NCI-H2029 treated with DMSO at 0.1 percent for 48 hours (cell line): ENCODE data around the gene KRT23.

ENCODE experiments used
- DNase-seq: peaks from one replicate; lab custom pipeline; 2025; lab: John Stamatoyannopoulos, UW

Gene KRT23

DNA sequence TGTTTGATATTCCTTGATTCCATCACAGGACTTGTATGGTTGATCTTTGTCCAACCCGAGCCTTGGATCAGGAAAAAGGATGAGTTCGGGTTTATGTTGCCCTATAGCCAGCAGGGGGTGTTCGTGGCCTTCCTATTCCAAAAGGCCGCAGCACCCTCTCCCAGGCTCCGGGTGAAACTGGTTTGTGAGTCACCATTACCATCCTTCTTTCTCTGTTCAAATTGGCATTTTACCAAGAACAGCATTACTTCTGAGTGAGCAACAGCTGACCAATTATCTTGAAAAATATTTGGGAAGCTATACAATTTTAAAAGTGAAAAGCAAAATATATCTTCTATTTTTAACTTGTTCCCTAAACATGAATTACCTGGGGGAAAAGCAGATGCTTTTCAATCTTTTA, 28.1 kb downstream of the KRT23 start:
- peak; percentile 89 for DNase-seq

DNA sequence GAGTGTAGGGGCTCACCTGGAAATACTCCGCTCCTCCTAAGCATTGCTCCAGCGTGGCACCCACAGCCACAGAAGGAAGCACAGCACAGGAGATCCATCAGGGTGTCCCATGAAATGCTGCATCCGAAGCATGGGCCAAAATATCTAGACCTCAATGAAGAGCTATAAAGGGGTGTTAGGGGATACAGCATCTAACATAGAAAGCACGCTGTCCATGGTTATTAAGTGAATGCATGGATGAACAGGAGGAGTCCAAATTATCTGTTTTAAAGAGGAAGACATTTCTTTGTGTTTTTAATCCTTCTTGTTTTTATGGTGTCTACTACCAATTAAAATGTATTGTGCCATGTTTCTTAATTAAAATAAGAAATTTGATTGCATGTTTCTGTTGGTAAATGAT, 30.8 kb downstream of the KRT23 start:
- DNase-seq = no peak

DNA sequence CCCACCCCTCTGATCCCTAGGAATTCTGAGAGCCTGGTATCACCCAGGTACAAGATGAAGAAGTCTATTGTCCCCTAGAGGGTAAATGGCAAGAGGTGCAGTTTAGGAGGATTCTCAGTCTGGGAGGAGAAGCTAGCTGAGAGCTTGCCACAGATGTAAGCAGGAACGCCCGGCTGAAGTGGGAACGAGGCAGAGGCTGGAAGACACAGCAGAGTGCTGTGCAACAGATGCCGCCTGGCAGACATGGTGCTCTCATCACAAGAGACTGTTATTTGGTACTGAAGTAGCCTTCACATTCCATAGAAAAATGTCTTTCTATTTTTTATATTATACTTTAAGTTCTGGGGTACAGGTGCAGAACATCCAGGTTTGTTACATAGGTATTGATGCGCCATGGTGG, 32.1 kb downstream of the KRT23 start:
- DNase-seq = no peak

DNA sequence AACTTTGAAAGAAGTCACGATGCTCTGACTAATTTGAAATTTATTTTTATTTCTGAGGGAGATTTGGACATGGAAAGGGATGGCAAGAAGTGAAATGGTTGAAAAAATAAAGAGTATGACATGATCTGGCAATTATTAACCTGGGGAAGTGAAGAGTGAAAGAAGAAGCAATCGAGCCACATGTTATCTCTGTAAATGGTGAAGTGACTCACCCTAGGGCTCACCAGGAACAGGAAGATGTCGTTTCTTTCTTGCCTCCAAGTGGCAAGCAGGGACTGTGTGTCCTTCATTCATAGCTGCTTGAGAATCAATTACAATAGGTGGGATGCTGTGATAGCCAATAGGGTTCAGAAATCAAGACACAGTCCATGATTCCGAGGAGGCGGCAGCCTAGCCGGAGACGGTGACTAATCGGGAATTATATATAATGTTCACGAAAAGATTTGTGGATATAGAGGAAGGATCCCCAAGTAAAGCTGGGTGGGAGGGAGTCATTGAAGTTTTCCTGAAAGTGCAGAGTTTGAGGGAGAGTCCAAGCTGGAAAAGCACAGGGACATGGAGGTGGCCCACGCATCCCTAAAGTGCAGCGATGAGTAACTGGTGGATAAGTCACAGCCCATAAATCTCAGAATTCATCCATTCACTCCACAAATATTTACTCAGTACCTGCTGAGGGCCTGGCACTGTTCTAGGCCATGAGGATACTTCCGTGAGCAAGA, 34.2 kb downstream of the KRT23 start:
- DNase-seq = peak; percentile 89

DNA sequence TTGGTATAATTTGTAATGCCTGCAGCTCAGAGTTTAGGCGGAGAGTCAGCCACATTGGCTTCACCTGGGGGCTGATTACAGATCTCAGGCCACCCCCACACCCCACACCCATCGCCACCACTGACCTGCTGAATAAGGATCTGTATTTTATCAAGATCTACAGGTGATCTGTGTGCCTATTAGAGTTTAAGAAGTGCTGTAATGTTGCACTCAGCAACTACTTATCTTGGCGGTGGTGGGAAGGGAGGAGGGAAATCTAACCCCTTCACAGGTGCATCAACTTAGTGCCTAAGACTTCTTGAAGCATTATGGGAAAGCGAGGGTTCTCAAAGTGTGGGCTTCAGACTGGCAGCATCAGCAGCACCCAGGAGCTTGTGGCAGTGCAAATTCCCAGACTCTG, 34.9 kb downstream of the KRT23 start:
- DNase-seq = no peak

DNA sequence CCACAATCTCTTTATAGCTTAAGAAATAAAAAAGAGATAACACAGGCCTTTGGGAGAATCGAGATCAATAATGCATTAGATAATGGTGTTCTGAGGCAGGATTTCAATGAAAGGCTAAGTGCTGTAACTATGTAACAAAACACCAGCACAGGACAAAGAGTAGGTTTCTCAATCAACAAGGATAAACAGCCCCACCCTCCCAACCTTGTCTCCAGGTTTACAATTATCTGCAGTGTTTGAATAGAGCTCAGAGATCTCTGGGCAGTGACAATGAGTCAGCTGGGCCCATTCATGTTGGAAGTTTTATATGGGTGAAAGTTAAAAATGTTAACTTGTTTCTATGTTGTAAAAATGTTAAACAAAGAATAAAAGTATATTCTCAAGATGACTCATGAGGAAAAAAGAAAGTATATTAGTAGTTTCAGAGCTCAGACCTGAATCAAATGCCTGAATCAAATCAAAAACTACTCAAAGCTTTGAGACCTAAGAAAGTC, 35.4 kb downstream of the KRT23 start:
- peak; percentile 86 for DNase-seq

DNA sequence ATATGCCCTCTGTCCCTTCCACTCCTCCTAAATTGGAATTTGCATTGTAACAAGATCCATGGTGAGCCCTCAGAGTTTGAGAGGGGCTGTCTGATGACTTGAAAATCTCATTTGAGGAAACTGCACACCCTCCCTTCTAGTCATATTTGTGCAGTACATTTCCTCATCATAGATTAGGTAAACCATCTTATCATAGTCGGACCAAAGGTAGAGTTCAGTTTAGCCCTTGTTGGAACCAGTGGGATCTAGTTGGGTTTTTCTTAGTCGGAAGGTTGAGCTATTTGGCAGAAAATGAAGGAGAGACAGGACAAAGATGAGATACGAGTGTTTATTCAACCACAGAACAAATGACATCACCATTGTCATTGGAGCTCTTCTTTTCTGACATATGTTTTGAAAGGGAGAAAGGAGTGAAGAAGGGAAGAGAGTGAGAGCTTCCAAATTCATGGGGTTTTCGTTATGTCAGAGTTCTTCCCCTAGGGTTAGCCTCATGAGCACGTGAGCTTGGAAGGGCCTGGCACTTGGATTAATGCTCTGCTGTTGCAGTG, 36.6 kb downstream of the KRT23 start:
- peak; percentile 86 for DNase-seq

DNA sequence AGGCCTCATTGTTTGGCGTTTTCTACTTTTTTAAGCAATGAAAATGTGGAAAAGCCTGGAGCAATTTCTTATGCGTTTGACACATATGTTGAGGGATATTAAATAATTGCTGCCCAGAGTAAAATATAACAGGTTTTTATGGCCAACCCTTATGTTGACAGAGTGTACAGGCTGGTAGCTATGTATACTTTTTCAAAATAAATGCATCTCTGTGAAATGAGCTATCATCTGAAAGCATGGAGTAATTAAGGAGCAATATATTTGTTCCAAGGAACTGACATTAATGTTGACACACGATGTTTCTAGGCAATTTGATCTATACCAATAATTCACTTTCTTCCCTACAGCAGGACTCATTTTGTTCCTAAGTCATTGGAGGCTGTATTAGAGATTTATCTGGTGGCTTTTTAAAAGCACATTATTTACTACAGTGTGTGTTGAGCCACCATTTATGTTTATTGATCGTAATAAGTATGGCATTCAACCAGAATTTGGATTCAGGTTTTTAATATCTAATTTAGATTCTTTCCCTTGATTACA, 40.5 kb downstream of the KRT23 start:
- no peak for DNase-seq

DNA sequence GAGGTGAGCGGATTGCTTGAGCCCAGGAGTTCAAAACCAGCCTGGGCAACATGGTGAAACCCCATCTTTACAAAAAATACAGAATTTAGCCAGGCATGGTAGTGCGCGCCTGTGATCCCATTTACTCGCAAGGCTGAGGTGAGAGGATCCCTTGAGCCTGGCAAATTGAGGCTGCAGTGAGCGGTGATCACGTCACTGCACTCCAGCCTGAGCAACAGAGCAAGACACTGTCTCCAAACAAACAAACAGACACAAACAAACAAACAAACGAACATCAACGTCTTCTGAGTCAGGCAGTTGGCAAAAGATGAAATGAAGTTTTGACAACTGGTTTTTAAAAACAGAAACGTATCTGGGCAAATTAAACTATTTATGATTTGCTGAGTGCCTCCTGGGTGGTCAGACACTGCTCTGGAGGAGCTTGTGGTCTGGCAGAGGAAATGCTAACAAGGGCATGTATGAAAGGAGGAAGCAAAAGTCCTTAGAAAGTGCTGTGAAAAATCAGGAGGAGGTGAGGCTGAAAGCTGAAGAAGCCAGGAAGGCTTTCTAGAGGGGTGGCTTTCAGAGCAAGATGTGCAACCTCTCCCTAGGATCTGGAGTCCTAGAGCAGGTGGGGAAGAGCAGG, 42.2 kb downstream of the KRT23 start:
- no peak for DNase-seq

DNA sequence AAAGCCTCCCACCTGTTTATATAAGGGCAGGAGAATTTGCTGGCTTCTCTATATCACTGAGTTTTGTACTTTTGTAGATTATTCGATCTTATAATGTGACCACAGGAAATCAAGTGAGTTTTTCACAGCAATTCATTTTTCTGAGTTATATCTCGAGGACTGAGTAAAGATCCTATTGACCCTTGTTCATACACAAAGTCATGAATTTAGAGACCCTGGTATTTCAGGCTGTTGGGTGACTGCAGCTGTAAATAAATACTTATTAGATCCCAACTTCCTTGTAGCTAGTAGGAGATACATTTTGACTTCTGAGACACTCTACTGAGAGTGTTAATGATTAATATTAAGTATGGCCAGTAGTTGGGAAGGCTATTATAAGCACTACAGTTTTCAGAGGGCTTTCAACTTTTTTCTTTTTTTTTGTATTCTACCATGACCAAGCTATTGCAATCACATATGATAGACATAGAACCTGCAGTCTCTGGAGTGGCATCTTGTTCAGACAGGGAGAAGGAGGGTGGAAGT, 49.2 kb downstream of the KRT23 start:
- no peak for DNase-seq

DNA sequence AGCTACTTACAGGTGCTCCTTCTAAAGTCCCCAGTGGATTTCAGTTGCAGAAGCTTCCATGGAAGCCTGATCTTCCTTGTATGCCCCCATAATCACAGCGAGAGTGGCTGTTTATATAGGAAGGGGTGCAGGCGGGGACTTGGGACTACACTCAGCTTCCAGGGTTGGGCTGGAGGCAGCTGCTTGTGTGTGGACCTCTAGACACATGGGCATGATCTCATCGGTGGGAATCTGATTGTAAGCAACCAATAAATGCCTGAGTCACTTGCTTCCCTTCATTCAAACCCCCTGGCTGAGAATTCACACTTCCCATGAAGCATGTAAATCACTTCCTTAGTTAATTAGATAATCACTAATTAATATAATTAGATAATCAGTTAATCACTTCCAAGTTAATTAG, 51.4 kb downstream of the KRT23 start:
- no peak for DNase-seq

DNA sequence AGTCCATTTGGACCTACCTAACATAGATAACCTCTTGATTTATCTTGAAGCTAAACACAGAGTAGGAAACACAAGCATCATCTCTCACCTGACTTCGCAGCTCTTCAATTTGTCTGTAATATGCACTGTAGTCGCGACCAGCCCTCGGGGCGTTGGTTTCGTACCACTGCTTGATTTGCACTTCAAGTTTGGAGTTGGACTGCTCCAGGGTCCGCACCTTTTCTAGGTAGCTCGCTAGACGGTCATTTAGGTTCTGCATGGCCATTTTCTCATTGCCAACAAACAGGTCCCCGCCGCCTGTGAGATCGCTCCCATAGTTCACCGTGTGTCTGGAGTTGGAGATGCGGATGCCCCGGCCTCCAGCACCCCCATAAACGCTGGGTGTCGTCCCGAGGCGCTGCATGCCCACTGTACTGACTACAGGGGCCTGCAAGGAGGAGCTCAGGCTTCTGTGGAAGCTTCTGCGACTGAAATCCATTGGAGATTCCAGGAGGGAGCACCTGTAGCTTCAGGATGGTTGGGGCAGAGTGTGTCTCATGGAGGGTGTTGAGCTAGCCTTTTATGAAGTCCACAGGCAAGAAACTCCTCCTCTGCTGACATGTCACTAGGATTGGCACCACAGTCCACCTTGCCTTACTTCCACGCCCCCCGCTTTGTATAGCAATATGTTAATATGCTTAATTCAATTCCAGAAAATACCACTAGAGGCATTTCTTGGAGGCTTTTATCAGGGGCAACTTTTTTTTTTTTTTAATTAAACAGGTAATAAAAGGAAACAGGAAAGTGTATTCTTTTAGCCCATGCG, 52.5 kb downstream of the KRT23 start, which contains the start of gene KRT20:
TSS of gene KRT20 (minus strand) at position 535 of the 805 bp plus-strand sequence. CDS start at position 478, 57 bp downstream.
- no peak for DNase-seq

DNA sequence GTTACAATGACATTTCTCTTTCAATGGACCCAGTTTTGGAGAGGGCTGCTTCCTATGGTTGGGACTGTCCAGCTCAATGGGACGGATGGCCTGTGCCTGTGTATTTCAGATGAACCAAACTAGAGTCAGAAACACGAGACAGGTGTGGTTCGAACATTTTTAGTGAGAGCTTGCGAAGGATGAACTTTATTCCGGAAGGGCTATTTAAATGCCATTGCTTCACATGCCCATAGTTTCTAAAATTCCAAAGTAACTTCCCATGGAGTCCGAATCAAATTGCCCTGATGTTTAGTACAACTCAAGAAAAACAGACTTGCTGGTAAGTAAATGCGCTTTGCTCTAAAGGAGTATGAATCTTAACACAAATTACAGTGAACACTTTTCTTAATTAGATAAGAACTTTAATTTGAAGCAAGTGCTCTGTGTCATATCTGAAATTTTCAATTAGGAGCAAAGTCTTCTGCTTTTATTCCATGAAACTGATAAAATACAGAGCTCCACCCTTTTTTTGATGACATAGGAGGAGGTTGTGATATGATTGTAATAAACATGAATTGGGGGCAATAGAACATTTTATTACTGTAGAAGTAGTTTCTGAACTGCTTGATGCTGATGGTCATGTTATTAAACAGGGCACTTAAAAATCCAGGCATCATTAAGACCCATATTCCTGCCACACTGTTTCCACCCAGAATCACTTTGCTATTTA, 53.7 kb downstream of the KRT23 start:
- DNase-seq = no peak

DNA sequence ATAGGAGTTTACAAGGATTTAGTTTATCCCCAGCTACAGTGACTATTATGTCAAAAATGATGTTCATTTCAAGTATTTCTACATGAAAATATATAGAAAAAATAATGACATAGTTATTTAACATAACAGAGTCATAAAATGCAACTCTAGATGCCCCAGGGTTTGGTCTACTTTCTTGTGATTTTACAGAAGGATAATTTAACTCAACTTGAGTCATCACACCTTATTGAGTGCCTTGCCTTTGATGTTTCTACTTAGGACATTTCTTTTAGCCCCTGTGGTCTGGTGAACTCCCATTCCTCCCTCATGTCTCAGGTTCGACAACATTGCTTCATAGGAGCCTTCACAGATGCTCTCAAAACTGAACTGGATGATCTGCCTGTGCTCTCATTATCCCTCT, 54.4 kb downstream of the KRT23 start:
- no peak for DNase-seq

DNA sequence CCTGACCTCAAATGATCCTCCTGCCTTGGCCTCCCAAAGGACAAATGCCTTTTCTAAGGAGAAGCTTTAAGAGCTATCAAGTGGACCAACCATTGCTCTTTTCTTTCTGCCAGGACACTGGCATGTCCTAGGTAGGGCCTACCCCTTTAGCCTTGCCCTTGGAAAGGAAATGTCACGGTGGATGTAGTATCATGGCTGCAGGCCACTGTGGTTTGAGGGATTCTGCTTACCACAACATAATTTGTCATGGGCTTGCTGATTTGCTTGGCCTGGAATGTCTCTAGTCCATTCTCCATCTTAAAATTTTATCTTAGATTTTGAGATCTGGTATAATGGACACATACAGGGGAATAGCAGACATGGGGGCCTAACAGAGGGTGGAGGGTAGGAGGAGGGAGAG, 58.4 kb downstream of the KRT23 start:
- no peak for DNase-seq

DNA sequence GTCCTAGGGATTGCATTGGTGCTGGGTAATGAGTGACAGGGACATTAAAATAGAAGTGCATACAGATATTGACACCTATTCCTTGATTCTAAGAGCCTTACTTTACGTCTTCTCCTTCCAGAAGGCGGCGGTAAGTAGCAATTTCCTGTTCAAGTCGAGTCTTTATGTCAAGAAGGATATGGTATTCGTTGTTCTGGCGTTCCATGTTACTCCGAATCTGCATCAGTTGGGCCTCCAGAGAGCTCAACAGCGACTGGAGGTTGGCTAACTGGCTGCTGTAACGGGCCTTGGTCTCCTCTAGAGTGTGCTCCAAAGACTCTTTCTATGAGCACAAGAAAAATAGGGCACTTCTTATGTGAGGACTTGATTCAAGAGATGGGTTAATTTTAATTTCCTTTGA, 59.4 kb downstream of the KRT23 start:
- DNase-seq = no peak

DNA sequence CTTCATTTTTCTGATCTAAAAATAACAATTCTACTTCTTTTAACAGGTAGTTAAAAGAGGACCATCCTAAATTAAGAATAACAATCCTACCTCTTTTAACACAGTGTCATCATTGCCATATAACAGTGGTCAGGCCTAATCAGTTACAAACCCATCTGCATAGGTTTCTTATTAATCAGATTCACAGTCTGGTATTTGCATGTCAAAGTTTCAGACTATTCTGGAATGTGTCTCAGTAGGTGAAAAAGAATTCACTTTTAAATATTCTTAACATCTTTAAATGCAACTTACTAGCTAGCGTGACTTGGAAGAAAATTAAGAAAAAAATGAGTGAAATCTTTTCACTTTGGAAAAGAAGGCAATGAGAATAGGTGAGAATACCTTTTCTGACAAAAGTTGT, 63.6 kb downstream of the KRT23 start:
- DNase-seq = no peak

DNA sequence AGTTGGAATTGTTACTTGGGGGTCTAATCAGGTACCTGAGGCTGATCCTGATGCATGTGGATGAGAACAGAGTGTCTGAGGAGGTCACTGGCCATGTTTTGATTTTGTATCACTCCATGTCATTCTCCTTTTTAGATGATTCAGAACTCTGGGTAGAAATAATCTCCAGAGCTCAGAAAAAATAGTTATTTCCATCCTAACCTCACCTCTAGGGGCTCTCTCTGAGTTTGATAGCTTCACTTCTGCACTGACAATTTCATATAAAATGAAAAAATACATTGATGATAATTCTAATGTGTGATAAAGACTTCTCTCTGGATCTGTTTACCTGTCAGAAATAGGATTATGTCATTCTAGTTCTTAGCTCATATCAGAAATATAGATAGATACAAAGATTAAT, 64.2 kb downstream of the KRT23 start:
- no peak for DNase-seq
